NCI-H1105 (cell line): Measurements from ENCODE around the gene BMP7.
"Not testable (repeated sequence)": the region's sequence is repeated elsewhere in the genome, so short reads cannot be mapped to it uniquely, and the experiment has no call there.

ENCODE experiments used
- DNase-seq: peaks from one replicate; lab custom pipeline; 2025; lab: John Stamatoyannopoulos, UW

BMP7 gene

DNA sequence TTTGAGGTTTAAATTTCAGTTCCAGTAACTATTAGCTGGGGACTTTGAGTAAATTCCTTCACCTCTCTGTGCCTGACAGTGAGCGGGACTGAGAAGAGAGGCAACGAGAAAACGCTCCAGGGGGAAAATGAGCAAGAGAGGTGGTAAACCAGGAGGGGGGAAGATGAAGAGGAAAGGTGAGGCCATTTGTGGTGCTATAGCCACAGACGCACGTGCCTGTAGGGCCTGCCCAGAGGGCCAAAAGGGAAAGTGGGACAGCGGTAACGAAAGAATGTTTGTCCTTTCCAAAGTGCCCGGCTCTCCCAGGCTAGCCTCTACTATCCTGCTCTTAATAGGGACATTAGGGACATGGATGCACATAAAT is 99.2 kb downstream of the BMP7 start:
- DNase-seq: no peak

DNA sequence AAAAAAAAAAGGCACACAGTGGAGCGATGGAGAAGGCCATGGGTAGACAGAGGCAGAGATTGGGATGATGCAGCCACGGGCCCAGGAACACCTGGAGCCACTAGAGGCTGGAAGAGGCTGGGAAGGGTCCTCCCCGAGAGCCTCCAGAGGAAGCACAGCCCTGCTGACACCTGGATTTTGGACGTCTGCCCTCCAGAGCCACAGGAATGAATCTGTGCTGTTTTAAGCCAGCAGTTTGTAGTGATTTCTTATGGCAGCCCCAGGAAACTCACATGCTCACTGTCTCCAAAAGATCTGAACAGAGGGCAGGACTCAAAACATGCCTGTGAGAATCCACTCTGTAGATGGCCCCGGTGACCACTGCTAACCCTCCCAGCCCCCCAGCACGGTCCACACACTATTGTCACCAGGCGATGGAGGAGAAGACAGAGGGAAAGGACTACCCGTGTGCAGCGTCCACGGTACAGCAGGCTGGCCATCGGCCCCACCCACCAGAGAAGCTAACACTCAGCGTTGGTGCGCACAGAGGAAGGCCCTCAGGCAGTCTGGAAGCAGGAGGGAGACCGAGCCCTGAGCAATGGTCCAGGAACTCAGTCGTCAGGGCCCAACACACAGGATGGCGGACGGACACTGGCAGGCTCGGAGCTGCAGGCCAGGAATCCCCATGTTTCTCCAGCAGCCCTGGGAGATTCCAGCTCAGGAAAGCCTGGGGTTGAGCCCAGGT is 99.7 kb downstream of the BMP7 start:
- no peak for DNase-seq

DNA sequence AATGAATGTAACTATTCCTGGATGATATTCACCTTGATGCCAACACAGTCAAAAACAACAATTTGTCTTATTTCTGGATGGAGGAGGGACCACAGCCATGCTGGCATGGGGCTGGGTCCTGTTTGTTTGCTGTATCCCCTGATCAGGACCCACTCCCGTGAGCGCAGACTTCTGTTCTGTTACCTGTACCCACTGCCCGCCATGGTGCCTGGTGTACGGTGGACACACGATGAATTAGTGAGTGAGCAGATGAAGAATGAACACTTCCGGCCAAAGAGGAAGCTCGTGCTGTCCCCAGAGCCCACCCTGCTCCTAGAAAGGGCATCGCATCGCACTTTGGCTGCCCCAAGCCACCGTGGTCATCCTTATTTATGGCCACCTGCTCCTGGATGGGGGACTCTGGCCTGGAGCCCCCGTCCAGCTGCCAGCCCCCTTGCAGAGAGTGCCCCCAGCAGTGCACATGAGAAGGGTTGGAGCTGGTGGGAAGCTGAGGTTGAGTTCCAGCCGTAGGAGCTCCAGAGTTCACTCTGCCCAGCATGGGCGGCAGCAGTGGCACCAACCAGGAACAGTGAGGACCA is 100.9 kb downstream of the BMP7 start:
- DNase-seq: no peak

DNA sequence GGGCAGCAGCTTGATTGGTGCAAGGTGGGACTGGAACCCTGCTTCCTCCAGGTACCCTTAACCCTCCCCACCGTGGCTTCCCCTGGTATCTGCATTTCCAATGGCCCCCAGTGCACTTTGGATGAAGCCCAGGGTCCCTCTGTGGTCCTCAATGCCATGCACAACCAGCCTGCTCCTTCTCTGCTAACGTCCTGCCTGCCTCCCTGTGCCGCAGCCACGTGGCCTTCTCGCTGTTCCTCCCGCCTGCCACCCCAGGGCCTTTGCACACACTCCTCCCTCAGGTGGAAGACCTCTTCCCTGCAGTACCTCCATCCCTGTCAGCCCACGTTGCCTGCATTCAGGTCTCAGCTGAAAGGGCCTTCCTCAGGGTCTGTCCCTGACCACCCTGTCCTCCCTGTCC is 101.6 kb downstream of the BMP7 start:
- DNase-seq: no peak

DNA sequence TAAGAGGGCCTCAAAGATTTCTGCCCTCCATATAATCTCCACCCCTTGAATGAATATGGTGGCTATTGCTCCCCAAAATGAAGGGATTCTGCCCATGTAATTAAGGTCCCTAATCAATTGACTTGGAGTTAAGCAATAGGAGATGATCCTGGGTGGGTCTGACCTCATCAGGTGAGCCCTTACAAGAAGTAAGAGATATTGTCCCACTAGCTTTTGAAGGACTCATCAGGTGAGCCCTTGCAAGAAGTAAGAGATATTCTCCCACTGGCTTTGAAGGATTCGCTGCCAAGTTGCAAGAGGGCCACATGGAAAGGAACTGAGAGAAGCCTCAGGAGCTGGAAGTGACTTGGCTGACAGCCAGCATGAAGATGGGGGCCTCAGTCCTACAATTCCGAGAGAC is 103.4 kb downstream of the BMP7 start:
- no peak for DNase-seq

DNA sequence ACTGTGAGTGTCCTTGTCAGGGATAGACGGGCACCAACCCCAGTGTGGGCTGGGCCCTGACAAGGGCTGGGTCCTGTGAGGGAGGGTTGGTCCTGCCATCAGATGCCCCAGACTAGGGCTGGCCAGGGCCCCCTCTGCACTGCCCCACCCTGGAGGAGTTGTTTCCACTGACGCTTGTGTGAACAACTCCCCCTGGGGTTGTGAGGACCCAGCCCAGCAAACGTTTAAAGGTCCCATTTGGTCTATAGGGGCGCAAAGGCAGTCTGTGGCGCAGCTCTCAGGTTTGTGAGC is 104.1 kb downstream of the BMP7 start:
- no peak for DNase-seq

DNA sequence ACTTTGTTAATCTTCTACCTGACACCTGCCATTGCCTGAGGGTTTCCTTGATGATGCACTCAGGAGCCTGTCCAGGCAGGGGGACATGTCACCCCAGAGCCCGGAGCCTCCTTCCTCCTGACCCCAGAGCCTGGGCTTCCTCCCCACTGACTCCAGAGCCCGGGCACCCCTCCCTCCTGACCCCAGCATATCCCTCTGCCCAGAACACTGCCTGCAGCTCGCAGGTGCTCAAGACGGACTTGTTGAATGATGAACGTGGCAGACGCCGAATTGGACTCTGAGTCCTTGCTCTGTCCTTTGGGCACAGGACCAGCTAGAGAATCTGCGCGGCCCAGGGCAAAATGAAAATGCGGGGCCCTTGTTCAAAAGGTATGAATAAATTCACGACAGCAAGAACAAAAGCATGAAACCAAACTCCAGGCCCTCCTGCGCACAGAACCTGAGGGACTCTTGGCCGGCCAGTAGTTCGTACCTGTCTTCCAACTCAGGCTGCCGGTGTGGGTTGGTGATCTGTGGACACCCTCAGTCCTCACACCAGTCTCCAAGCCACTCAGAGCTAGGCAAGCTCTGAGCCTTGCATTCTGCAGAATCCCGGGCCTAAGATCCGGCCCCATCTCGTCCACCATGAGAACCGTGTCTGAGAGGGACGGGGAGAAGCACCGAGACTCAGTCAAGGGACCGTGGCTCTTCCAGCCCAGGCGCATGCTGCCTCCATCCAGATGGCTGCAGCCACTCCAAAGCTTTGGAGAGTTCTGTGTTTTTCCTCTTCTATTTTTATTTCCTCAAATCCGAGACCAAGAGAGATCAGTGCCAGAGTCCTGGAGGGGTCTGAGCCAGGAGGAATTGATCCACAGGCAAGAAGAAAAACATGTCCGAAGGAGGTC is 104.7 kb downstream of the BMP7 start:
- no peak for DNase-seq

DNA sequence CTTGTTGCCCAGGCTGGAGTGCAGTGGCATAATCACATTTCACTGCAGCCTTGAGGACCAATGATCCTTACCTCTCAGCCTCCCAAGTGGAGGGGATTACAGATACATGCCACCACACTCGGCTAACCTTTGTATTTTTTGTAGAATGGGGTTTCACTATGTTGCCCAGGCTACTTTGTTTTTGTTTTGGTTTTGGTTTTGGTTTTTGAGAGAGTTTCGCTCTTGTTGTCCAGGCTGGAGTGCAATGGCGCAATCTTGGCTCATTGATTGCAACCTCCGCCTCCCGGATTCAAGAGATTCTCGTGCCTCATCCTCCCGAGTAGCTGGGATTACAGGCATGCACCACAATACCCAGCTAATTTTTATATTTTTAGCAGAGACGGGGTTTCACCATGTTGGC is 105.5 kb downstream of the BMP7 start:
- no peak for DNase-seq

DNA sequence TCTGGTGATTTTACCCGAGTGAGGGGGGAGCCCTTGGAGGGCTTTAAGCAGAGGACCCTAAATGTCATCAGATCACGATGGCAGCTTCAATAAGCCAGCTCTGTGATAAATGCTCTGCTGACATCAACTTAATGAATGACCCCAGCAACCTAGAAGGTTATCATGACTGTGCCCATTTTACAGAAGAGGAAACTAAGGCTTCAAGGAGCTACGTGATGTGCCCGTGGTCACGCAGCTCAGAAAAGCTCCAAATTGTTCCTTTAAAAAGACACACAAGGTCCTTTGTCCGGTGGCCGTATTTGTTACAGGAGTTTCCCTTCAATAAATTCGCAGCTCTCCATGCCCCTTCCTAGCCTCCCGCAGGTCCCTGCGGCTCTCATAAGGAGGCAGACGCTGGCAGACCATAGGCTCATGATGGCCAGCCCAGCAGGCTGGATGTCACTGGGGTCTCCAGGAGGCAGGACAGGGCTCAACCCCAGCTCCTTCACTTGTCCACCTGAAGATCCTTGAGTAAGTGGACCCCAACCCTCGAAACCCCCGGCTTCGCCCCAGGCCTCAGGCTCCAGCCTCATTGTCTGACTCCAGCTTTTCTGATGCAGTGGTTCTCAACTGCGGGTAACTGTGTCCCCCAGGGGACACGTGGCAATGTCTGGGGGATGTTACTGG is 106.4 kb downstream of the BMP7 start:
- no peak for DNase-seq

DNA sequence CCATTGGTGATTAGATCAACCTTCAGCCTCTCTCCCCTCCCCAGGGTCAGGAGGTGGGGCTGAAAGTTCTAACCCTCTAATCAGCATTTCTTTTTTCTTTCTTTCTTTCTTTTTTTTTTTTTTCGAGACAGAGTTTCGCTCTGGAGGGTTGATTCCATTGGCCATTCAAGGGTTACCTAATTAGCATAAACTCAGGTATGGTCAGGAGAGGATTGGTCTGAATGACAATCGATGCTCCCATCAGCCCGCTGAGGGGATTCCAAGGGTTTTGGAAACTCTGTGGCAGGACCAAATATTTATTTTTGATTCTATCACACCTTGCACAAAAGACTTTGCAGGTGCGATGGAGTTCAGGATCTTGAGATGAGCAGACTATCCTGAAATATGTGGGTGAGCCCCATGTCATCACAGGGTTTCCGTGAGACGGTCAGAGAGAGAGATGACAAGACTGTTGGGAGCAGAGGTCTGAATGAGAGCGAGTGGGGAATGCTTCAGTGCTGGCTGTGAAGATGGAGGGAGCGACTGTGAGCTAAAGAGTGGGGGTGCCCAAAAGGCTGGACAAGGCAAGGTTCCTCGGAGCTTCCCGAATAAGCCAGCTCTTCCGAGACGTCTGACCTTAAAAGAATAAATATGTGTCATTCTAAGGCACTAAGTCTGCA is 107.1 kb downstream of the BMP7 start:
- no peak for DNase-seq

DNA sequence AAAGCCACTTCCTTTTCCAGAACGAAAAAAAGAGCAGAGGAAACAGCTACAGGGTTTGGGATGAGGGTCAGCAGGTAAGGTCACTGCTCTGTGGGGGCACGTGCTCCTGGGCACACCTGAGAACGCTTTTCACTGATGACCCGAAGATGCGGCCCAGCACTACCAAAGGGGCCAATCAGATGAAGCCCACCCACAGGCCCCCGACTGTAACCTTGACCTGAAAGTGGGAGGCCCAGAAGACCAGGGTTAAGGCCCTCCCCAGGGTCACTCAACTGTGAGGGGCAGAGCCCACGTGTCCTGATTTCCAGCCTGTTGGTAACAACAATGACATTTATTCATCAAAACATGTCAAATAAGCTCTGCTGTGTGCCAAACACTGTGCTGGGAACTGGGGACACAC is 108.0 kb downstream of the BMP7 start:
- DNase-seq: no peak

DNA sequence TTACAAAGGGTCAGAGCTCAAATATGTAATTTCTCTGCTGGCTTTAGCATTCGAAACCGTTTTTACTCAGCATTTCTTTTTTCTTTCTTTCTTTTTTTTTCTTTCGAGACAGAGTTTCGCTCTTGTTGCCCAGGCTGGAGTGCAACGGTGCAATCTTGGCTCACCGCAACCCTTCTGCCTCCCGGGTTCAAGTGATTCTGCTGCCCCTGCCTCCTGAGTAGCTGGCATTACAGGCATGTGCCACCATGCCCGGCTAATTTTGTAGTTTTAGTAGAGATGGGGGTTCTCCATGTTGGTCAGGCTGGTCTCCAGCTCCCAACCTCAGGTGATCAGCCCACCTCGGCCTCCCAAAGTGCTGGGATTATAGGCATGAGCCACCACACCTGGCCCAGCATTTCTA is 108.7 kb downstream of the BMP7 start:
- not testable (repeated sequence) for DNase-seq

DNA sequence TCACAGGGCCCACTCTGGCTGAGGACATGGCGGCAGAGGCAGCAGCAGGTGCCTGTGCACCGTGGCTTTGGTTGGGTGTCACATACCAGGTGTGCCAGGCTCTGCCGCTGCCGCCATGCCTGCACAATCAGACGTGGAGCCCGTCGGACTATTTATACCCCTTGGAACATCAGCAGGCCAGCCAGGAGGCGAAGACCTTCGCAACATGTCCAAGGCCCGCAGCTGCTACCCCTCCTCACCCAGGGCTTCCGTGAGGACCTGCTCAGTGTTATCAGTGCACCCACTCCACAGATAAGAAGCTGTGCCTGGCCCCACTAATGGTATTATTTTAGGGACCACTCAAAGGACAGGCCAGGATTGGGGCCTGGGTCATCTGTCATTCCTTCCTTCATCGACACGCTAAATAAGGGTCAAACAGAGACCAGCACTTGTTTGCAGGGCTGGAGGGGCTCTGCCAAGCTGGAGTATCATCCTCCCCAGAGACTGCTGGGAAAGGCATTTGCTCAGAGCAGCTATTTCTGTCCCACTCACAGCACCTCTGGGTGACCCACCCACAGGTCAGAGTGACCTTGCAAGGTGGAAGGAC is 109.2 kb downstream of the BMP7 start:
- DNase-seq: no peak

DNA sequence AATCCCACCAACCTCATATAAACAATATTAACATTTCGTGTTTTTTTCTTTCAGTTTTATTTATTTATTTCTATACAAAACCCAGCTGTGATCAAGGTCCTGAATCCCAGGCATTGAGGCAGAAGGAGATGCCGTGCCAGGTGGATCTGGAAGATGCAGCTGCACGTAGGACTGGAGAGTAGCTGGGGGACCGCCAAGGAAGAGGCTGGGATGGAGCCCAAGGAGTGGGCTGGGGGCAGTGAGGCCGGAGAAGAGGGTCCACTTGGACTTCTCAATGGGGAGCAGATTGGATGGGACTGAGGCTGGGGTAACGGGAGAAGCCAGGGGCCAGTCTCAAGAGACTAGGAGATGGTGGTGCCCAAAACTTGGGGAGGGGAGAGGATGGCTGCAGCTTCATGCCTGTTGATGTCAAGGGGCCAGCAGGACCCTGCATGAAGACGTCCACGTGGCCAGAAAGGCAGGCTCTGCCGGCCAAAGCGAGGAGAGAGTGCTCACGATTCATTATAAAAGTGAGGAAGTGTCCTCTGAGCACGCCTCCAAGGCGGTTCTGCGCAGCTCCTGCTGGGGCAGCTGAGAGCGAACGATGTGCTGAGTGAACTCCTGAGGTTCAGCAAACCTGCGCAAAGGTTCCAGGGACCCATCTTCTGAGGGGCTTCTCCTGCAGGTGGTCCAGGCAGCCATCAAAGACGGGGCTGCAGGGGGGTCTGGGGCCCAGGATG is 110.3 kb downstream of the BMP7 start:
- DNase-seq: no peak

DNA sequence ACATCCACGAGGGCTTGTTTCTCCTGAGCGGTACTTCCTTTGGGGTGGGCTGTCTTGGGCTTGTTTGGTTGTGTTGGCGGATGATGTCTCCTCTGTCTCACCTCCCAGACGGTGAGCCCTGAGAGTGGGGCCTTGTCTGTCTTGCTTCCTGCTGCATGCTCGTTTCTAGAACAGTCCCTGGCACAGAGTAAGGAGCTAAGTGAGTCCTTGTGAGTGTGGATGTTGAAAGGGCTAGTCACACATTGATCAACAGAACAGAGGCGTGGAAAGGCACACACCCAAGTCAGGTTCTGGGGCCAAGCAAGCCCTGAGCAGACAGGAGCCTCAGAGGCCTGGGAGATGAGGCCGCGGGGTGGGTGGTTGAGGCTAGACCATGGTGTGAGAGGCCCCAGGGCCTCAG is 111.0 kb downstream of the BMP7 start:
- no peak for DNase-seq

DNA sequence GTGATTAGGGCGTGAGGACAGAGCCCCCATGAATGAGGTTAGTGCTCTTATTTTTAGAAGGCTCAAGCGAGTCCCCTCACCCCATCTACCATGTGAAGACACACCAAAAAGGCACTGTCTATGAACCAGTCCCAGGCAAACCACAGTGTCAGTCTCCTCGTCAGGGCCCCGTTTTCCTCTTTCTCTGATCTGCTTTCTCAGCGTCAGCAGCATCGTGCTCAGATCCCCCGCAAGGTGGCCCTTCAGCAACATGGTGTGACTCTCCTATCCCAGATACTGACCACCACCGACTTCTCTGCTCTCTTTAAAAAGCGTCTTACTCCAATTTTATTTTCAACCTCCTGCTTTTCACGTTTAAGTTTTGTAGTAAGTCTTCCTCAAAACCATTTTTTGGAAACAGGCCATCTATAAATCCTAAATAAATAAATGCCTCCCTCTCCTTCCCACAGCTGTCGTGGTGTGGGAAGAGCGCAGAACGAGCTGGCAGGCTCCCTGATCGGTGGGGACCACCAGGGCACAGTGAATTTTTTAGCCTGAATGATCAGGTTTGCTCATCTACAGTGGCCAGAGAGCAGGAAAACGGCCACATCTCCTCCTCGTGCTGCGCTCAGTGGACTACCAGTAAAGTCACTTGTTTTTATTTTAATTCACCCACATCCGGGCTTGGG is 113.1 kb downstream of the BMP7 start:
- no peak for DNase-seq

DNA sequence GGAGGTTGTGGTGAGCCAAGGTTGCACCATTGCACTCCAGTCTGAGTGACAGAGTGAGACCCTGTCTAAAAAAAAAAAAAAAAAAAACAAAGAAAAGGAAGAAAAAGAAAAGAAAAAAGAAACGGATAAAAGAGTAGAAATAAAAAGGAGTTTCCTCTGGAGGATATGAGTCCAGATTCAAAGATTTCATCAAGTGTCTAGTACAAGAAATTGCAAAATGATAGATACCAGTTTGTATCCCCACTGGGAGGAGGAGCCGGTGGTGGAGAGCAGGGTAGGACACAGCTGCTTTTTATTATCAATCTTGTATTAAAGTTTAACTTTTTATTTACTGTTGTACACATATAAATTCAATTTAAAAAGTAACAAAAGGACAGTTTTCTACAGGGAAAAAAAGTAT is 113.9 kb downstream of the BMP7 start:
- no peak for DNase-seq

DNA sequence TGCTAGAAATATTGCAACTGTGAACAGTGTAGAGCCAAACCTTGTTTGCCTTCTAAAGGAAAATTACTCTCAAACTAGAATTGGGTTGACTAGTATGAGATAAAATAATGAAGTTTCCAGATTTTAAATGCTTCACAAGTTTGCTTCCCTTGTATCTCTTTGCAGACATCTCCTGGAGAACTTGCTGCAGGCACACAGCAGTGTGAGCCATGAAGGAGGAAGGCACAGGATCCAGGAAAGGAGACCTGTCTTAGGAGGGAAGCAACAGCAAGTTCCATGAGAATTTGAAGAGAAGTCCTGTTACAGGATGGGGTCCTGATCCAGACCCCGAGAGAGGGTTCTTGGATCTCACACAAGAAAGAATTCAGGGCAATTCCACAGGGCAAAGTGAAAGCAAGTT is 115.9 kb downstream of the BMP7 start:
- DNase-seq: no peak

DNA sequence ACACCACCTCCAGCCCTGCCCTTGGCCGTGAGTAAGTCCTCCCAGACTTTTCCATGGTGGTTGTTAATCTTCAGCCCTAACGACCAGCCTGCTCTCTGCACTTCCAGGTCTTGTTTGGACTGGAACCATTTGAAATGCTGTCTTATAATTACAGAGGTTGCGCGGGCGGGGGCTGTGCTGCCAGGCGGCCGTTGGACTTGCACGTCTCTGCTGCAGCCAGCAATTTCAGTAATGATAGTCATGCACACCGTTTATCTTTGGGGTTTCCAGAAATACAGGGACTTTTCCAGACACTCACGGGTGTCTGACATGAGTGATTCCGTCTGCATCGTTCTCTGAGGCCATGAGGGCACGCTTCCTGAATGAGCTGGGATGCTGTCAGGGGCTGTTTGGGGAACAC is 118.2 kb downstream of the BMP7 start:
- DNase-seq: no peak

DNA sequence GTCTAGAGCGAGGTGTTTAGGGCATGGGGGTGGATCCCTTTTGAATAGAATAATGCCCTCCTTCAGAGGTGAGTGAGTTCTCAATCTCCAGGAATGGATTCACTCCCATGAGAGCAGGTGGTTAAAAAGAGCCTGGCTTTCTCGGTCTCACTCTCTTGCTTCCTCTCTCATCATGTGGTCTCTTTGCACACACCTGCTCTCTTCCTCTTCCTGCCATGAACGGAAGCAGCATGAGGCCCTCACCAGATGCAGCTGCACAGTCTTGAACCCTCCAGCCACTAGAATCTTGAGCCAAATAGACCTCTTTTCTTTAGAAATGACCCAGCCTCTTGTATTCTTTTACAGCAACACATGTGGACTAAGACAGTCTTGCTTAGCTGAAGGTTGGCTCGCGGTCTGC is 119.3 kb downstream of the BMP7 start:
- DNase-seq: no peak

DNA sequence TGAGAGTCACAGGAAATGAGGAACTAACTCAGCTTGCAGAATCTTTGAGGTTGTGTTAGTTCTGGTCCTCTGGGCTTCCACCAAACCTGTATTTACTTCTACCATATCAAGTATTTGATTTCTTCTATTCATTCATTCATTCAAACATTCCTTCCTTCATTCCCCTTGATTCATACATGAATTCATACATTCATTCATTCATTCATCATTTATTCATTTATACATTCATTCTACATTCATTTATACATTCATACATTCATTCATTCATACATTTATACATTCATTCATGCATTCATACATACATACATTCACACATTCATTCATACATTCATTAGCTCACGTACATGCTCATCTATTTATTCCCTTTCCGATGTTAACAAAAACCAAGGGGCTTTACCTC is 120.3 kb downstream of the BMP7 start:
- no peak for DNase-seq
